Hepatocyte (in vitro differentiated cells): ENCODE data around the gene TBKBP1.

Experiments used
- EZH2 ChIP-seq: fragments of 200-600 bp; sonication (generic); IDR thresholded peaks from 2 replicates; pipeline ENCODE4 v1.6.1; 2016; ENCODE audit warnings: antibody characterized with exemption, mild to moderate bottlenecking, borderline replicate concordance
- TF ChIP-seq, protein P1 (sequence below): fragments of 200-600 bp; sonication (generic); IDR thresholded peaks from 2 replicates; pipeline ENCODE4 v1.5.1; 2016; ENCODE audit warnings: antibody characterized with exemption, mild to moderate bottlenecking; ENCODE audit not compliant: poor library complexity

DNA sequence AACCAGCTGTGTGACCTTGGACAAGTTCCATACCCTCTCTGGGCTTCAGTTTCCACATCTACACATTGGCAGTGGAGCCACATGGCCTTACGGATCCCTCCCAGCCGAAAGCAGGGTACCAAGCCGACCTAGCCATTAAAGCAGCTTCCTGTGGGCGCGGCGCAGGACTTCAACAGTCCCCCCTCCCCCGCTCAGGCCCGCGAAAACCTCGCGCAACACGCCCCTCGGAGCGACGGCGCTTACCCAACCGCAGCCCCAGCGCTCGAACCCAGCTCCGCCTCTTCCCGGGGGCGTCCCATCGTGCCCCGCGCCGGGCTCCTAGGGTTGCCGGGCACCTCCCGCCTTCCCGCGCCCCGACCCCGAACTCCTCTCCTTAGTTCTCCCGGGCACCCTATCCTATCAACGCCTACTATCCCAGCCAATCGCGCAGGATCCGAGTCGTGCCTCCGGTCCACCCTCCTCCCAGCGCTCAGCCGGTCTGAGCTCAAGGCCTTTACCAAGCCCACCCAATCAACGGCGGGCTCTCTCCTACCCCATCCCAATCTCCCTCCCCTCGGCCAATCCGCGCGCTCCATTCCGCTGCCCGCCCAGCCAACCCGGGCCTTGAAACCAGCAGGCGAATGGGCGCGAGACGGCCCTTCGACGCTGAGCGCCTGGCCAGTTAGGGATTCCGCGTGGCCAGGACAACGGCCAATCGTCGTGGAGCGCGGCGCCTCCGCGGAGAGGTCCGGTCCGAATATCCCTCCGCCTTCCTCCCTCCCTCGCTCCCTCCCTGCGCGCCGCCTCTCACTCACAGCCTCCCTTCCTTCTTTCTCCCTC lies 44.6 kb upstream of the TBKBP1 start, which contains the start of gene KPNB1:
- TF ChIP-seq, protein P1, sequence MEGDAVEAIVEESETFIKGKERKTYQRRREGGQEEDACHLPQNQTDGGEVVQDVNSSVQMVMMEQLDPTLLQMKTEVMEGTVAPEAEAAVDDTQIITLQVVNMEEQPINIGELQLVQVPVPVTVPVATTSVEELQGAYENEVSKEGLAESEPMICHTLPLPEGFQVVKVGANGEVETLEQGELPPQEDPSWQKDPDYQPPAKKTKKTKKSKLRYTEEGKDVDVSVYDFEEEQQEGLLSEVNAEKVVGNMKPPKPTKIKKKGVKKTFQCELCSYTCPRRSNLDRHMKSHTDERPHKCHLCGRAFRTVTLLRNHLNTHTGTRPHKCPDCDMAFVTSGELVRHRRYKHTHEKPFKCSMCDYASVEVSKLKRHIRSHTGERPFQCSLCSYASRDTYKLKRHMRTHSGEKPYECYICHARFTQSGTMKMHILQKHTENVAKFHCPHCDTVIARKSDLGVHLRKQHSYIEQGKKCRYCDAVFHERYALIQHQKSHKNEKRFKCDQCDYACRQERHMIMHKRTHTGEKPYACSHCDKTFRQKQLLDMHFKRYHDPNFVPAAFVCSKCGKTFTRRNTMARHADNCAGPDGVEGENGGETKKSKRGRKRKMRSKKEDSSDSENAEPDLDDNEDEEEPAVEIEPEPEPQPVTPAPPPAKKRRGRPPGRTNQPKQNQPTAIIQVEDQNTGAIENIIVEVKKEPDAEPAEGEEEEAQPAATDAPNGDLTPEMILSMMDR, result no peak
- no peak for TF ChIP-seq EZH2
